IPS-NIHi7 (cell line): ENCODE measurements around the gene MRPS22.
"Not testable (repeated sequence)": the region's sequence is repeated elsewhere in the genome, so short reads cannot be mapped to it uniquely, and the experiment has no call there.

Experiments
- DNase-seq: peaks from one replicate; pipeline ENCODE4 v3.0.0; 2012; ENCODE audit warnings: mixed read lengths; ENCODE audit errors: extremely low spot score

The MRPS22 gene

GRCh38 chr3:139338405-139338804 is 5.4 kb upstream of the MRPS22 start:
- DNase-seq: no peak

GRCh38 chr3:139339219-139339906 is 4.5 kb upstream of the MRPS22 start:
- DNase-seq: no peak

- DNase-seq: no peak
These were observed 3.0 kb upstream of the MRPS22 start for GRCh38 chr3:139340784-139341183.

GRCh38 chr3:139342054-139342453 is 1.8 kb upstream of the MRPS22 start:
- no peak for DNase-seq

- no peak for DNase-seq
These were observed 3.0 kb downstream of the MRPS22 start for GRCh38 chr3:139346771-139347170.

GRCh38 chr3:139353920-139354556 is 10.2 kb downstream of the MRPS22 start:
- DNase-seq: peak; percentile 60

DNA sequence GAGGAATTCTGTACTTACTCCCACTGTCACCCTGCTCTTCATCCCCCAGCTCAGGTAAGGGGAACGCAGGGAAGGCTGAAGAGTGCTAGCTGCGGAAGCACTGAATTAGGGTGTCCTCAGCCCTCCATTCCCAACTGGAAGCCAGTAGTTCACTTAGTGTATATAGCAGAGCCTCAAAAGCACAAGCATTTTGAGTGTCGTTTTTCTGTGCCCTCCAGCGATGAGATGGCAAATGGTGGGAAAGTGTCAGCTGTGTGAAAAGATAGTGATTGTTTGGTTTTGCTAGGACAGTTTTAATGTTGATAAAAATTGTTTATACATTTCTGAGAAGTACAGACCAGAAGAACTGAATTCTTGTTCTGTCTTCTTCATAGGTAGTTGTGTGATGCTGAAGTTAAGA is 10.8 kb downstream of the MRPS22 start:
- no peak for DNase-seq

GRCh38 chr3:139355476-139355875 is 11.7 kb downstream of the MRPS22 start:
- no peak for DNase-seq

DNA sequence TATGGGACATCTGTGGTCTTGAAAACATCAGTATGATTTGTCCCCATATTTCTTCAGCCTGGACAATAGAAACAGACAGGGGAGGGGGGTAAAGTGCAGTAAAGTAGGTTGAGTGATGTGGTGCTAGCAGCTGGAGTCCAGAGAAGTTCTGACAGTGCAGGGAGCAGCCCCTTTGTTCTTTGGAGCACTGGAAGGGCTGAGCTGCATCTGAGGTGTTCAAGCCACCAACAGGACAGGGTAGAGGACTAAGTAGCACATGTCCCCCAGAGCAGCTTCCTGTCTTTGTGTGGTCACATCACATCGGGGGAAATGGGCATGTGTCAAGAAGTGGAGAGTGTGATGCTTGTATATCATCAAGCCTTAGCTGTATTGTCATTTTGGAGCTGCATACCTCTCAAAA is 12.1 kb downstream of the MRPS22 start:
- DNase-seq: no peak

- DNase-seq: no peak
These were observed 14.1 kb downstream of the MRPS22 start for GRCh38 chr3:139357899-139358298.

GRCh38 chr3:139358841-139359562 is 15.2 kb downstream of the MRPS22 start:
- no peak for DNase-seq

- no peak for DNase-seq
These were observed 17.5 kb downstream of the MRPS22 start for GRCh38 chr3:139361276-139361675.

DNA sequence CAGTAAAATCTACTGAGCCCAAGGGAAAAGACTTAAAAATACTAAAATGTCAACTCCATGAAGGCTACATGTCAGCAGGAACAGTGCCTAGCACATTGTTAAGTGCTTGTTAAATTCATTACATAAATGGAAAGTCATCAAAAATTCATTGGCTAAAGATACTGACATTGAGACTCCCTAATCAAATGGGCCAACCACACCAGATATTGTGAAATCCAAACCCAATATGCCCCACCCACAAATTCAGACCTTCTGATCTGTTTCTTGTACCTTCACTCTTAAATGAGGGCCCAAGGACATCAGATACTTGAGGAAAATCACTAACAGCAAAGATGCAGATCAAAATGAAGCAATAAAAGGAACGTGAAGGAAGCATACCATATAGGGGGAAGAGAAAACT is 20.7 kb downstream of the MRPS22 start:
- no peak for DNase-seq

DNA sequence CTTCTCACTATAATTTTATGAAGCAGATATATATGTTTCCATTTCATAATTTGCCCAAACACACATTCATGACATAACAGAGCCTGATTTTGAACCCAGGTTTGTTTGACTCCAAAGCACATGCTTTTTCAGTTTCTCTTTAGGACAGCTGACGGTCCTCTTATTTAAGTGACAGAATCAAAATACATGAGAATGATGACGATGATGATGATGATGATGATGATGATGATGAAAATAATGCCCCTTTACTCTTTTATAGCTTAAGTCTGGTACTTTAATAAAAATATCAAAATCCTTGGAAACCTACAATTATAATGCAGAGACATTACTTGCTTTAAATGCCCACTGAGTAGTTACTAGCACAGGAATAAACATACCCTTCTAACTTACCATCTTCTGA is 30.3 kb downstream of the MRPS22 start:
- DNase-seq: no peak

DNA sequence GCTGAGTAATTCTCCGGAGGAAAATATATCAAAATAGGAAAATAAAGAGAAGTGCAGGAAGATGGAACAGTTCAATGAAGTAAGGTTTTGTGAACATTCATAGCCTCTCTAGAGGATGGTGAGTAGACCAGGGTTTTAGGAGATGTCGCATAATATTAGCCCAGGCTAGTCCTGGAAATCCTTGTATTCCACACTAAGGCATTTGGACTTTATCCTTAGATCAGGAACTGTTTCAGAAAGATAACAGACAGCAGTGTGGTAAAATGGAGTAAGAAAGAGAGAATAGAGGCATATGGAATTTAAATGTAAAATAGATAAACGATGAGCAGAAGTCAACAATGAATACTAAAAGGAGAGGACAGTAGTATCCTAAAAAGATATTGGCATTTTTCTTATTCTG is 33.6 kb downstream of the MRPS22 start:
- no peak for DNase-seq

- no peak for DNase-seq
These were observed 34.9 kb downstream of the MRPS22 start for GRCh38 chr3:139378587-139379241.

DNA sequence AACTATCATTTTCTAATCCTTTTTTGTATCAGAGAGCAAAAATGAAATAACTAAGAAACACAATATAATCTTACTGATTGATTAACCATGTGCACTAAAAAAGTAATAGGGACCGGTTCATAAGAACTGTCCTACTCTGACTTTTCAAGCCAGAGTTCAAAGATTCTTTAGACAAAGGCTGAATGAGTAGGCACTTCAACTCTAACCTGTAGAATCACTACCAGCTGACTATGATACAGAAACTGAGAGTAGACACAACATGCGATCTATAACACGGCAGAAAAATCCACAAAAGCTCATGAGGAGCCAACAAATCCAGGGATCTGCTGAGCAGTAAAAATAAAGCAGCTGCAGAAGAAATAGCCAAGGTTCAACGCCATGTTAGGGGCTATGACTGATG is 36.8 kb downstream of the MRPS22 start:
- DNase-seq: no peak

- not testable (repeated sequence) for DNase-seq
These were observed 38.5 kb downstream of the MRPS22 start for GRCh38 chr3:139382291-139382690.

- no peak for DNase-seq
These were observed 44.3 kb downstream of the MRPS22 start for GRCh38 chr3:139388077-139388476.

GRCh38 chr3:139388821-139389551 is 45.2 kb downstream of the MRPS22 start:
- DNase-seq: no peak

- DNase-seq: peak; percentile 98
These were observed 45.9 kb downstream of the MRPS22 start, which contains the start of gene COPB2 for GRCh38 chr3:139389552-139390368. Gene COPB2, minus strand, starts transcription at chr3:139389647. Its CDS starts 97 bp downstream, at chr3:139389550.
